NCI-H2196 (cell line): ENCODE data around the gene CD28.

Source experiments
- DNase-seq: peaks from one replicate; lab custom pipeline; 2025; ENCODE audit not compliant: unreplicated experiment; lab: John Stamatoyannopoulos, UW

The CD28 gene

DNA sequence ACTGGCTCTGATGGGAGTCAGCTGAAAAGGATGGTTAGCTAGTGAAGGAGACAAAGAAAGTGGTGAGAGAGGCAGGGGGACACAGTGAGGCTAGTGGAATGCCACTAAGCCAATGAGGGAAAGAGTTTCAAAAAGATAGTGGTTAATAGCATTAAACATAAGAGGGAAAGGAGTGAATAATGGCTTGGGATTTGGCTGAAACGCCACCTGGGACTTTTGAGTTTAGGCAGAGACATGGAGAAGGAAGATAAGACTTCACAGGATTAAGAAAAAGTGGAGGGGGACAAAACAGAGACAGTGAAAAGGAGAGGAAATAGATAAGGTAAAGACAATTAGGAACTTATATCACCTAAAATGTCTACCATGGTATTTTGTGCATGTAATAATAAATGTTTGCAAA lies 6.9 kb downstream of the CD28 start:
- DNase-seq: no peak

- DNase-seq: no peak
Measured at GRCh38 chr2:203714112-203714511, 7.7 kb downstream of the CD28 start.

DNA sequence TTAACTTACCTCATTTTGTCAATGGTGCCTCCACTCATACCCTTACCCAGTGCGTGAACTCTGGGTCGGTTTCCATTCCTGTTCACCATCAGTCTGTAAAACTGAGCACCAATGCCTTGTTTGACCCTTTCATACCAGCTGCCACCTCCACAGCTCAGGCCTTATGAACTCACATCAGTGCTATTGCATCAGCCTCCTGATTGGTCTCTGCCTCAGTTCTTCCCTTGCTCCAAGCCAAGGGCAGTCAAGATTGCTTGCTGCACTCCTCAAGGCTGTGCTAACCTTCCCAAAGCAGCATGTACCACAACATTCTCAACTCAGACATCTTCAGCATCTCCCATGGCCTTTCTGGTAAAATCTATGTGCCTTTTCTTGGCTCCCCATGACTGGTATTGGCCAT lies 9.3 kb downstream of the CD28 start:
- no peak for DNase-seq

DNA sequence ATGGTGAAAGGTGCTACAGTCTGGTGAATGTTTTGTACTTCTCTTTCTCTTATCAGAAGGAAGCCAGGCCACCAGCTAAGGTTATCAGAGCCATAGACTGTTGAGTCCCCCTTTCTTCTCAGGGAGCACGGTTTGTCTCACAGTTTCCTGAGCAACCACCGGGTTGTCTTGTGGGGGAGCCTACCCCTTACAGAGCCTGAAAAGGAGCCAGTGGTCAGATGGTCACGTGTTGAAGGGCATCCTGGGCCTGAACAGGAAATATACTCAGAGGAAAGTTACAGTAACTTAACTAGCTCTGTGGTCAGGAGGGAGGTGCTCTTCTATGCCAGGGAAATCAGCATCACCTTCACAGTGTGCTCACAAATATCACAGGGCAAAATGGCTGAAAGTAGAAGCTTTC lies 11.6 kb downstream of the CD28 start:
- DNase-seq: no peak

DNA sequence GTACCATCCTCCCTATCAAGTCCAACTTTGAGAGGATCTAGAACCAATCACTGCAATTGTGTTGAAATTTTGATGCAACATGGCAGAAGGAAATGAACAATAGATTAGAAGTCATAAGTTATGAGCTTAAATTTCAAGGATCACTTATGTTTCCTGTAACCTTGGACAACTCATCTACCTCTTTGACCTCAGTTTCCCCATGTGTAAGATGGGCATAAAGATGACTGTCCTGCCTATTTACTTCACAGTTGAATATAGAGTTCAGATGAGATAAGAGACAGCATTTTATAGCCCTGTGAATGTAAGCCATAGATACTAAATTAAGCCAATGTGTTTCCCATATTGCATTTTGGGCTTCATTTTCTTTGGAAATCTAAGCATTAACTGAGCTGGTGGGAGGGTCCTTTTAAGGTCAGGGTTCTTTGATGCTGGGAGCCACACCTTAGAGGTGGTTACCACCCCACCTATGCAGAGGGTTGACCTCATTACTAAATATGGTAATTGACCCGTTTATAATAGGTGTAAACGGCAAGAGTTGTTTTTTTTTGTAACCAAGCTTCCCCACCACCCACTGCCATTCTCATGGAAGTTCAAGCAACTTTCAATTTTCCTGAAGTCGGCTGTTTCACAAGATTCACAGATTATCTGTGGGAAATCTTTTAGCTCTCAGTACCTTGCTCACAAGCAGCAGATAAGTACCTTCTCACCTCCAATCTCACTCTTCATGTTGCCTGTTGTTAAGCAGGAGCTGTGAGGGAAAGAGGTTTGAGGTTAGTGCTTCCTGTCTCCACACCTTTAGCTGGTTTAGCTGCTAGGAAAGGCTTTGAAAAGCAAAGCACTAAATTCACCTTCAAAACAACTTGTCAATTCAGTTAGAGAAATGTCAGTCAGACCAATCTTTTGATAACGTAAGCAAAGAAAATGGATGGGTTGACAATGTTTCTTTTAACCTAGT lies 13.3 kb downstream of the CD28 start:
- DNase-seq: no peak

DNA sequence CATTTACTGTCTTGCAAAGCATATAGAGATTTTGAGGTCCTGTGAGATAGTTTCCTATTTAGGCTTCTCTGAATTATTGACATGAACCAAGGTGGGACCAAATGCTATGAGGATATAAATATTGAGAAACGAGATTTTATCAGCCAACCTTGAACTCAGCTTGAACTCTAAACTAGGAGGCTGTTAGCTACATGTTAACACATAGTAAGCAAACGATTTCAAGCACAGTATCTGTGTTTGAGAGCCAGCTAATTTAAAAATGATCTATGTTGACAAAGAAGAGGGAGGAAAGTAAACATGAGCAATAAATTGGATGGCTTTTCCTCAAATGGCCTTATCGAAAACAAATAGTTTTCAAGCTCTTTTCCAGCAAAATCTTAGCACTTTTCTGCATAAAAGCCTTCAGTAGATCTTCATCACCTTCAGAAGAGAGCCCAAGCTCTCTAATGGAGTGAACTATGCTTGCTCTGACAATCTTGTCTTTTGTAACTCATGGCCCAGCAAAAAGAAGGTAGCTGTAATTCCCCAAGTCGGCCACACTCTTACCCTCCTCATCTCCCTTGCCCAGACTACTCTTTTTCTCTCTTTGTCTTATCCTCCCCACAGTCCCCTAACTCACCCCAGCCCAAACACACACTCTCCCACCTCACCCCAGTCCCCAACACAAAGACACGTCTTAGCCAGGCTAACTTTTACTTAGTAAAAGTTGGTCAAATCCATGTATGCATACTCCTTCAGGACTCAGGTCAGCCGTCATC lies 14.7 kb downstream of the CD28 start:
- no peak for DNase-seq

DNA sequence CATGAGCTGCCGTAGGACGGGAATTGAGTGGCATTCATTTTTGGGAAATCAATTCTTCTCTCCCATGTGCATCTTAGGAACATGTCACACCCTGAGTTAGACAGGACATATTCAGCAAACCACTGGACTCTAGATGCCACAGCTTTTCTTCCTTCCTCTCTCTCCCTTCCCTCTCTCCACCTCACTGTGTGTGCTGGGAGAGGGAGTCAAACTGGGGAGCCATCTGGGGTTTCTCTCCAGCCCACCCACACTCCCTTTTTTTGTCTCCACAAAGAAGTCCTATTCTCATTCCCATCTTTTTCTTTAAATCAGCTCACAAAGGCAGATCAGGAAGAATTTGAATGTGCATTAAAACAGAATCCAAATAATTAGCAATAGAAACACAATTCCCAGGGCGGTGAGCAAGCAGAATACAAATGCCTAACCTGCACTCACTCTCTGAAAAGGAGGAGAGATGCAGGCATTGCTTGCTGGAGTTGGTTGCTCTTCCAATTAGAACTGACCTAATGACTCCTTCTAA lies 15.4 kb downstream of the CD28 start:
- DNase-seq: no peak

DNA sequence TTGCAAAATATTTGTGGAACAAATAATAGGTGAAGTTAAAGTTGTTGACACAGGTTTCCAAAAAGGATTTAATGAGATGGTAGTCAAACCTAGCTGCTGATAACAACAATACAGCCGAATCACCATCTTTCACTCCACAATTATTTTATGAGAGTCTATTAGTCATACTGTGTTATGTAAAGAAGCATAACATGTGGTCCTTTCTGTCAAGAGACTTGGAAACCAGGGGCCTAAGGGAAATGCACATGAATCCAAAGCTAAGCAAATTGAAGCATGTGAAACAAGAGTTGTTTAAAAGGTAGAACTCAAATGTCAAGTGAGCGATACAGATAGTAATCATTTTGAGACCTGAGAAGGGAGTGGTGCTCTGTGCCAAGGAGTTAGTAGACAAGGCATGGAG lies 16.0 kb downstream of the CD28 start:
- DNase-seq: no peak

DNA sequence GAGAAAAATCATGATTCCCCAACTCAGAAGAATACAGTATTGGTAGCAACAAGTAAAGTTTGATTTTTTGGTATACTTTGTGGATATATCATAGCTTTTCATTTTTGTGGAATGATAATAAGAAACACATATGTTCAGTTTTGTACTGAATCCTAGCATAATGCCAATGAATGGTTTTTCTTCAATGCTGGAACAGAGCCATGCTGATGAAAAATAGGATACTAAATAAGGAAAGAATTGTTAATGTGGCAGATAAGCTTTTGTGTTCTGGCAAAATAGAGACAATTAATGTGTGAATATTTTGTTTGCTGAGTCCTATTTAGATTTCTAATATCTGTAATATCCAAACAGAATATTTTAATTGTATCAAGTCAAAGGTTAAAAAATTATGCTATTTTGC lies 21.9 kb downstream of the CD28 start:
- DNase-seq: no peak

DNA sequence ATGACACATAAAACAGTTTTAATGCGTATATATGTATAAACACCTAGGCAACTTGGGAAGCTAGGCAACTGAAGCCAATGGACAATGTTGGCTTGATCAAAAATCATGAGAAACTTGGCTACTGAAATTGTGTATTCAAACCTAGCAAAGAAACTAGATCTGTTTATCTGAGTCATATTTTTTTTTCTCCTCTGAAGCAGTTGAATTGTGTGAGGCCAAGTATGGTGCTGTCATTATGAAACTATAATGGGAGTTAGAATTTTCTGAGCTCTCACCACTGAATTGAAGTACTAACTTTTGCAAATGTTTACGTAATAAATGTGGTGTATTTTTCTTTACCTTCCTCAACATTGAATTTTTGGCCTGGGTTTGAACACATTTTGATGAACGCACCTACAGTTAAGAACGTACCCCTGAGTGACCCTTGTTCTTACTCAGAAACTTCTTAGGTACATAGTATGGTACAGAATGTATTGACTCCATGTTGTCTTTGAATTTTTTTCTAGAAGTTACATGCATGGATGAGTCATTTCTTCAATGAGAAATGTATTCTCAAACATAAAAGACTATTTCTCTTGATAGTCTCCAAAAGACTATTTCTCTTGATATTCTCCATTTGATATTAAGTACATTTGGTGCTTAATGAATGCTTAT lies 23.8 kb downstream of the CD28 start:
- DNase-seq: peak; percentile 2

GRCh38 chr2:203730883-203731282 lies 24.4 kb downstream of the CD28 start:
- DNase-seq: no peak

- DNase-seq: peak; percentile 16
Measured at GRCh38 chr2:203732092-203732952, 25.9 kb downstream of the CD28 start.

- no peak for DNase-seq
Measured at GRCh38 chr2:203732953-203733510, 26.6 kb downstream of the CD28 start.

- DNase-seq: no peak
Measured at GRCh38 chr2:203733684-203734083, 27.2 kb downstream of the CD28 start.

- no peak for DNase-seq
Measured at GRCh38 chr2:203734276-203734983, 28.0 kb downstream of the CD28 start.

GRCh38 chr2:203737360-203737759 lies 30.9 kb downstream of the CD28 start:
- DNase-seq: no peak

- no peak for DNase-seq
Measured at GRCh38 chr2:203739351-203739750, 32.9 kb downstream of the CD28 start.

GRCh38 chr2:203740871-203741281 lies 34.4 kb downstream of the CD28 start:
- no peak for DNase-seq

- DNase-seq: no peak
Measured at GRCh38 chr2:203741566-203741965, 35.1 kb downstream of the CD28 start.
